Cardiac fibroblast (primary cell): ENCODE data around the gene PPM1H.

ENCODE experiments used
- DNase-seq, 2 donors: peaks; one replicate each; pipeline versions ENCODE4 v3.0.0 to v3.0.0-alpha.2; 2010; ENCODE audit warnings: low read depth in 2 of 2
- H3K4me3 ChIP-seq, 2 donors: replicated peaks in 1 of 2; 1 replicate in 1 of 2; 2 replicates in 1 of 2; pipeline ENCODE4 v1.5.1; 2011; ENCODE audit warnings: low read depth in 2 of 2, low read length in 2 of 2, mild to moderate bottlenecking in 2 of 2, moderate library complexity in 1 of 2
- TF ChIP-seq, protein P1 (sequence below): IDR thresholded peaks from one replicate; pipeline ENCODE4 v1.5.1; 2011; ENCODE audit warnings: low read depth, mild to moderate bottlenecking, low read length, inconsistent platforms

Gene PPM1H

DNA sequence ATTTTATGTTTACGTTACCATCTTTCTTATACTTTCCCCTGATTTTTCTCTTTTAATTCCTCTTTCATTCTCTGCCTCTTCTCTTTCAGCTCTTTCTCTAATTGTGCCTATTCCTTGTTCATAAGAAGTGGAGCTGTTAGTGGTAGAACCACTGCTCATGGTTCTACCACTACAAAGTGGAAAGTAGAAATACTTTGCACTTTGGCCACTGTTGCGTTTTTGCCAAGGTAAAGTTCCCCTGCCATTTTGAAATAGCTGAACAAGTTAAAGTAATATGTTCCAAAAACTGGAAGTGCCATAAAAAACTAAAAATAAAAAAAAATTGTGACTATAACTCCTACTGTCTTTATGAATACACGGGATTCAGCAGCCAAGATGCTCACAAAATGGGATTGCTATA lies 337.7 kb downstream of the PPM1H start:
- TF ChIP-seq, protein P1, sequence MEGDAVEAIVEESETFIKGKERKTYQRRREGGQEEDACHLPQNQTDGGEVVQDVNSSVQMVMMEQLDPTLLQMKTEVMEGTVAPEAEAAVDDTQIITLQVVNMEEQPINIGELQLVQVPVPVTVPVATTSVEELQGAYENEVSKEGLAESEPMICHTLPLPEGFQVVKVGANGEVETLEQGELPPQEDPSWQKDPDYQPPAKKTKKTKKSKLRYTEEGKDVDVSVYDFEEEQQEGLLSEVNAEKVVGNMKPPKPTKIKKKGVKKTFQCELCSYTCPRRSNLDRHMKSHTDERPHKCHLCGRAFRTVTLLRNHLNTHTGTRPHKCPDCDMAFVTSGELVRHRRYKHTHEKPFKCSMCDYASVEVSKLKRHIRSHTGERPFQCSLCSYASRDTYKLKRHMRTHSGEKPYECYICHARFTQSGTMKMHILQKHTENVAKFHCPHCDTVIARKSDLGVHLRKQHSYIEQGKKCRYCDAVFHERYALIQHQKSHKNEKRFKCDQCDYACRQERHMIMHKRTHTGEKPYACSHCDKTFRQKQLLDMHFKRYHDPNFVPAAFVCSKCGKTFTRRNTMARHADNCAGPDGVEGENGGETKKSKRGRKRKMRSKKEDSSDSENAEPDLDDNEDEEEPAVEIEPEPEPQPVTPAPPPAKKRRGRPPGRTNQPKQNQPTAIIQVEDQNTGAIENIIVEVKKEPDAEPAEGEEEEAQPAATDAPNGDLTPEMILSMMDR: no peak
- no peak overlapping the region for H3K4me3 ChIP-seq
- no peak for DNase-seq
